HG03196 (cell line): Measurements from ENCODE around the gene ID3.

Experiments used
- ATAC-seq: cut with Tn5 transposase; IDR thresholded peaks from one replicate; pipeline ENCODE4 v1.9.1; 2021; ENCODE audit not compliant: unreplicated experiment

The ID3 gene

GRCh38 chr1:23559136-23559984 is at the start of gene ID3:
Gene ID3 (minus strand): TSS chr1:23559501. CDS start chr1:23559426, 75 bp downstream.
- peak; percentile 60 for ATAC-seq

- ATAC-seq = no peak
Observed at GRCh38 chr1:23607944-23608343, 48.6 kb upstream of the ID3 start.

- no peak for ATAC-seq
Observed at GRCh38 chr1:23601968-23602876, 42.9 kb upstream of the ID3 start.

GRCh38 chr1:23601135-23601967 is 42.0 kb upstream of the ID3 start:
- ATAC-seq = no peak

- no peak for ATAC-seq
Observed at GRCh38 chr1:23600283-23600682, 41.0 kb upstream of the ID3 start.

- ATAC-seq = no peak
Observed at GRCh38 chr1:23599125-23599524, 39.8 kb upstream of the ID3 start.

GRCh38 chr1:23598424-23598823 is 39.1 kb upstream of the ID3 start:
- ATAC-seq = no peak

GRCh38 chr1:23597635-23598388 is 38.5 kb upstream of the ID3 start:
- ATAC-seq = no peak

- no peak for ATAC-seq
Observed at GRCh38 chr1:23596382-23597358, 37.4 kb upstream of the ID3 start.

GRCh38 chr1:23594927-23595353 is 35.6 kb upstream of the ID3 start:
- no peak for ATAC-seq

- ATAC-seq = no peak
Observed at GRCh38 chr1:23594149-23594907, 35.0 kb upstream of the ID3 start.

- no peak for ATAC-seq
Observed at GRCh38 chr1:23593556-23594148, 34.4 kb upstream of the ID3 start.

GRCh38 chr1:23593042-23593521 is 33.8 kb upstream of the ID3 start:
- ATAC-seq = no peak

GRCh38 chr1:23592209-23592892 is 33.0 kb upstream of the ID3 start:
- ATAC-seq = no peak

GRCh38 chr1:23591460-23592208 is 32.3 kb upstream of the ID3 start:
- ATAC-seq = peak; percentile 47

- peak; percentile 26 for ATAC-seq
Observed at GRCh38 chr1:23590058-23590783, 30.9 kb upstream of the ID3 start.
